H9 (cell line): Measurements from ENCODE around the gene IRF1. TPM values are rescaled to one million over a fixed set of nuclear protein-coding genes. Genes with fewer than 3 reads are reported as not detected.

Experiments used
- DNase-seq: peaks from one replicate; pipeline ENCODE4 v3.0.0-alpha.2; 2017
- H2AFZ ChIP-seq: one replicate; pipeline ENCODE4 v1.6.1; 2013; ENCODE audit warnings: mild to moderate bottlenecking, low read length, control low read depth, moderate library complexity
- H2AK5ac ChIP-seq: 2 replicates; pipeline ENCODE4 v1.6.1; 2013; ENCODE audit warnings: low read length, control low read depth, mixed read lengths; ENCODE audit not compliant: insufficient read length
- H2BK120ac ChIP-seq: one replicate; pipeline ENCODE4 v1.6.1; 2013; ENCODE audit warnings: low read depth, mild to moderate bottlenecking, low read length, control low read depth, inconsistent platforms; ENCODE audit not compliant: poor library complexity, severe bottlenecking
- H2BK12ac ChIP-seq: 2 replicates; pipeline ENCODE4 v1.6.1; 2013; ENCODE audit warnings: low read length, control low read depth, mixed read lengths, low read depth; ENCODE audit not compliant: insufficient read length
- H2BK15ac ChIP-seq: 2 replicates; pipeline ENCODE4 v1.6.1; 2013; ENCODE audit warnings: low read depth, low read length, control low read depth
- H2BK20ac ChIP-seq: one replicate; pipeline ENCODE4 v1.6.1; 2013; ENCODE audit warnings: low read depth, mild to moderate bottlenecking, low read length, control low read depth, inconsistent platforms; ENCODE audit not compliant: poor library complexity, severe bottlenecking
- H2BK5ac ChIP-seq: 2 replicates; pipeline ENCODE4 v1.6.1; 2013; ENCODE audit warnings: low read length, control low read depth, mixed read lengths; ENCODE audit not compliant: insufficient read length
- H3K14ac ChIP-seq: 2 replicates; pipeline ENCODE4 v1.6.1; 2013; ENCODE audit warnings: low read length, control low read depth; ENCODE audit not compliant: insufficient read depth
- H3K18ac ChIP-seq: 2 replicates; pipeline ENCODE4 v1.6.1; 2013; ENCODE audit warnings: low read depth, mild to moderate bottlenecking, mixed read lengths, low read length, control low read depth; ENCODE audit not compliant: insufficient read length
- H3K23ac ChIP-seq: 2 replicates; pipeline ENCODE4 v1.6.1; 2013; ENCODE audit warnings: low read length, control low read depth, mixed read lengths, low read depth; ENCODE audit not compliant: insufficient read length
- H3K23me2 ChIP-seq: 2 replicates; pipeline ENCODE4 v1.6.1; 2013; ENCODE audit warnings: low read depth, mild to moderate bottlenecking, mixed read lengths, low read length, control low read depth; ENCODE audit not compliant: insufficient read length, poor library complexity, severe bottlenecking
- H3K27ac ChIP-seq: 2 replicates; pipeline ENCODE4 v1.5.1; 2013; ENCODE audit warnings: low read length, control low read depth, mixed read lengths, low read depth; ENCODE audit not compliant: insufficient read length
- H3K27me3 ChIP-seq: 2 replicates; pipeline ENCODE4 v1.6.1; 2013; ENCODE audit warnings: low read length, control low read depth, inconsistent platforms; ENCODE audit not compliant: insufficient read depth
- H3K4ac ChIP-seq: 2 replicates; pipeline ENCODE4 v1.6.1; 2013; ENCODE audit warnings: low read depth, mild to moderate bottlenecking, control low read depth, inconsistent platforms, low read length, moderate library complexity
- H3K4me1 ChIP-seq: 2 replicates; pipeline ENCODE4 v1.6.1; 2013; ENCODE audit warnings: low read length, control low read depth, inconsistent platforms; ENCODE audit not compliant: insufficient read depth
- H3K4me2 ChIP-seq: 2 replicates; pipeline ENCODE4 v1.6.1; 2013; ENCODE audit warnings: low read length, control low read depth, mixed read lengths; ENCODE audit not compliant: insufficient read length, insufficient read depth
- H3K56ac ChIP-seq: 2 replicates; pipeline ENCODE4 v1.6.1; 2013; ENCODE audit warnings: low read depth, mild to moderate bottlenecking, mixed read lengths, low read length, control low read depth; ENCODE audit not compliant: insufficient read length
- H3K79me1 ChIP-seq: 2 replicates; pipeline ENCODE4 v1.6.1; 2013; ENCODE audit warnings: low read depth, mild to moderate bottlenecking, moderate library complexity, low read length, control low read depth, inconsistent platforms; ENCODE audit not compliant: insufficient read depth, poor library complexity, severe bottlenecking
- H3K79me2 ChIP-seq: 2 replicates; pipeline ENCODE4 v1.6.1; 2013; ENCODE audit warnings: low read length, control low read depth, inconsistent platforms; ENCODE audit not compliant: insufficient read depth
- H3K9ac ChIP-seq: 2 replicates; pipeline ENCODE4 v1.6.1; 2013; ENCODE audit warnings: low read length, control low read depth, mixed read lengths; ENCODE audit not compliant: insufficient read length; ENCODE audit errors: extremely low read depth
- H3K9me3 ChIP-seq: one replicate; pipeline ENCODE4 v1.6.1; 2013; ENCODE audit warnings: low read depth, low read length, inconsistent platforms; ENCODE audit not compliant: control insufficient read depth
- H3T11ph ChIP-seq: one replicate; pipeline ENCODE4 v1.6.1; 2013; ENCODE audit warnings: mild to moderate bottlenecking, low read length, control low read depth, inconsistent platforms
- H4K20me1 ChIP-seq: one replicate; pipeline ENCODE4 v1.6.1; 2013; ENCODE audit not compliant: control insufficient read depth, insufficient read length, insufficient read depth
- H4K5ac ChIP-seq: 2 replicates; pipeline ENCODE4 v1.6.1; 2013; ENCODE audit warnings: low read depth, mild to moderate bottlenecking, mixed read lengths, low read length, control low read depth; ENCODE audit not compliant: insufficient read length
- H4K8ac ChIP-seq: replicated peaks from 2 replicates; pipeline ENCODE4 v1.6.1; 2013; ENCODE audit warnings: low read length, control low read depth, mixed read lengths, low read depth; ENCODE audit not compliant: insufficient read length
- H4K91ac ChIP-seq: 2 replicates; pipeline ENCODE4 v1.6.1; 2013; ENCODE audit warnings: low read depth, mild to moderate bottlenecking, moderate library complexity, mixed read lengths, low read length, control low read depth; ENCODE audit not compliant: insufficient read length
- H3K27ac Mint-ChIP-seq, 3 experiments: 2 replicates in 2 of 3; 3 replicates in 1 of 3; pipeline ENCODE4 v1.8.0; 2020 to 2021; ENCODE audit warnings: mixed read lengths in 3 of 3, mild to moderate bottlenecking in 1 of 3, moderate library complexity in 1 of 3
- H3K27me3 Mint-ChIP-seq: 2 replicates; pipeline ENCODE4 v1.8.0; 2021; ENCODE audit warnings: low read depth, mild to moderate bottlenecking, moderate library complexity, mixed read lengths
- H3K36me3 Mint-ChIP-seq, 3 experiments: 2 replicates in 2 of 3; 3 replicates in 1 of 3; pipeline ENCODE4 v1.8.0; 2020 to 2021; ENCODE audit warnings: low read depth in 3 of 3, mixed read lengths in 3 of 3; ENCODE audit not compliant: insufficient read depth in 1 of 3
- H3K4me1 Mint-ChIP-seq, 2 experiments: 2 replicates each; pipeline ENCODE4 v1.8.0; 2020; ENCODE audit warnings: mixed read lengths in 2 of 2
- H3K4me3 Mint-ChIP-seq, 2 experiments: 2 replicates in 1 of 2; 3 replicates in 1 of 2; pipeline ENCODE4 v1.8.0; 2020 to 2021; ENCODE audit warnings: mild to moderate bottlenecking in 2 of 2, mixed read lengths in 2 of 2, moderate library complexity in 1 of 2
- H3K9me3 Mint-ChIP-seq, 2 experiments: 2 replicates in 1 of 2; 3 replicates in 1 of 2; pipeline ENCODE4 v1.8.0; 2020; ENCODE audit warnings: mild to moderate bottlenecking in 2 of 2, mixed read lengths in 2 of 2, moderate library complexity in 1 of 2
- WGBS: extraction: QIAGEN DNeasy Blood & Tissue Kit; methylation state at CpG from one replicate; pipeline ENCODE4 v1.1.7; 2013; ENCODE audit warnings: missing lambda C conversion rate, low lambda C conversion rate, mixed read lengths; ENCODE audit not compliant: insufficient read length; ENCODE audit errors: extremely low coverage; 5-methylcytosine and 5-hydroxymethylcytosine counted together
- total RNA-seq: library from RNA; stranded (reverse); gene quantifications from 2 replicates; pipeline ENCODE4 v1.2.1, GENCODE V29; 2021
- TF ChIP-seq, protein P1 (sequence below): fragments of 200-600 bp; sonication (generic); conservative IDR thresholded peaks from 3 replicates; pipeline ENCODE4 v1.8.0; 2021; ENCODE audit warnings: antibody characterized with exemption, mild to moderate bottlenecking

Gene IRF1
- total RNA-seq, 1 experiment from 2014 or later: 8.7 TPM

DNA sequence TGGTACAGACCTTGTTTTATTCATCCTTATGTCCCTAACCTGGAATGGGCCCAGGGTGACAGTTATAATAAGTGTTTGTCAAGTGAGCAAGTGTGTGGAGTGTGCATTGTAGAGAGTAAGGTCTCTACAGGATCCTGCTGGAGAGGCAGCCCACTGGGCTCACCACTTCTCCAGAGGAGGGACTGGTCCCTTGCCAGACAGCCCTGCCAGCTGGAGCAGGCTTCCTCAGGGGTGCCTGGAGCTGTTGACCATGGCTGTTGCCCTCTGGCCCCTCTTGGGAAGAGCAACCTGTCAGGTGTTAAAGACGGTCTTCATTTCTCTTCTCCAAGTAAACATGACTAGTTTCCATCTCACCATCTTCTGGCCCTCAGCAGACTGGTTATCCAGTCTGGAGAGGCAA is 20.0 kb downstream of the IRF1 start:
- H3K9ac ChIP-seq: no peak overlapping the region
- H3K79me1 ChIP-seq: no peaks in the 10 kb centered on the region
- H2BK20ac ChIP-seq: no peak overlapping the region
- no peaks in the 10 kb centered on the region for H3K27me3 ChIP-seq
- H4K91ac ChIP-seq: no peak overlapping the region
- Mint-ChIP-seq H3K9me3 (peaks cover 5 to 11% of the 10 kb centered on the region in 2 experiments), H3K27ac (no peak overlapping the region), H3K27me3 (peaks cover under 1% of the 10 kb centered on the region), H3K36me3 (peaks cover 0 to 7% (median 1%) of the 10 kb centered on the region in 3 experiments; a peak in 4 of 7 replicates), H3K4me1 (peaks cover 20% of the 10 kb centered on the region in 2 experiments), H3K4me3 (no peak overlapping the region)
- H3K4me2 ChIP-seq: no peak overlapping the region
- H4K8ac ChIP-seq: no peak overlapping the region
- no peak overlapping the region for H3K23ac ChIP-seq
- H3K14ac ChIP-seq: no peak overlapping the region
- no peaks in the 10 kb centered on the region for H3K79me2 ChIP-seq
- no peaks in the 10 kb centered on the region for H3K23me2 ChIP-seq
- WGBS: no CpG with 5 or more reads among the region's 1 CpG
- no peaks in the 10 kb centered on the region for H3K9me3 ChIP-seq
- H2AK5ac ChIP-seq: no peak overlapping the region
- TF ChIP-seq, protein P1, sequence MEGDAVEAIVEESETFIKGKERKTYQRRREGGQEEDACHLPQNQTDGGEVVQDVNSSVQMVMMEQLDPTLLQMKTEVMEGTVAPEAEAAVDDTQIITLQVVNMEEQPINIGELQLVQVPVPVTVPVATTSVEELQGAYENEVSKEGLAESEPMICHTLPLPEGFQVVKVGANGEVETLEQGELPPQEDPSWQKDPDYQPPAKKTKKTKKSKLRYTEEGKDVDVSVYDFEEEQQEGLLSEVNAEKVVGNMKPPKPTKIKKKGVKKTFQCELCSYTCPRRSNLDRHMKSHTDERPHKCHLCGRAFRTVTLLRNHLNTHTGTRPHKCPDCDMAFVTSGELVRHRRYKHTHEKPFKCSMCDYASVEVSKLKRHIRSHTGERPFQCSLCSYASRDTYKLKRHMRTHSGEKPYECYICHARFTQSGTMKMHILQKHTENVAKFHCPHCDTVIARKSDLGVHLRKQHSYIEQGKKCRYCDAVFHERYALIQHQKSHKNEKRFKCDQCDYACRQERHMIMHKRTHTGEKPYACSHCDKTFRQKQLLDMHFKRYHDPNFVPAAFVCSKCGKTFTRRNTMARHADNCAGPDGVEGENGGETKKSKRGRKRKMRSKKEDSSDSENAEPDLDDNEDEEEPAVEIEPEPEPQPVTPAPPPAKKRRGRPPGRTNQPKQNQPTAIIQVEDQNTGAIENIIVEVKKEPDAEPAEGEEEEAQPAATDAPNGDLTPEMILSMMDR: no peak
- H2BK5ac ChIP-seq: no peak overlapping the region
- H3K4me1 ChIP-seq: peaks cover 2% of the 10 kb centered on the region; the same call in 1 of the 2 replicates
- DNase-seq: no peak
- H3K56ac ChIP-seq: no peak overlapping the region
- no peak overlapping the region for H2BK120ac ChIP-seq
- H3T11ph ChIP-seq: no peak overlapping the region
- H4K5ac ChIP-seq: no peak overlapping the region
- H2BK15ac ChIP-seq: no peak overlapping the region
- no peak overlapping the region for H2AFZ ChIP-seq
- no peak overlapping the region for H3K27ac ChIP-seq
- no peak overlapping the region for H3K18ac ChIP-seq
- no peak overlapping the region for H3K4ac ChIP-seq
- H2BK12ac ChIP-seq: no peak overlapping the region
- no peaks in the 10 kb centered on the region for H4K20me1 ChIP-seq
